ENCODE results near the gene HNRNPF.

Gene HNRNPF

DNA sequence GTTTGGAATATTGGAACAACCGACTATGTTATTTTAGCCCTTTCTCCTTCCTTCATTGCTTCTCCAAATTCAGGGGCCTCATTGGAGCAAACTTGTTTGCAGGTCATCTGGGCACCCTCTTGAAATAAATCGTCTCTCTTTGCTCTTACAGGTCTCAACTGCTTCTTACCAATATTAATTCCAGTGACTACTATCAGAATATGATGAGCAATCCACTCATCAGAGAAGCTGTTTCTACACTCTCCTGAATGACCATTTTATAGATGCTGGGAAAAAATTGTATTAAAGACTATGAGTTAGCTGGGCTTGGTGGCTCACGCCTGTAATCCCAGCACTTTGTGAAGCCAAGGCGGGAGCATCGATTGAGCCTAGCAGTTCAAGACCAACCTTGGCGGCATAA lies 12.5 kb upstream of the HNRNPF start:
- H3K4me2 ChIP-seq (ENCODE audit: low read length): peak overlapping the region; percentile 98
- H3K27ac ChIP-seq (ENCODE audit: low read depth, low read length): peak overlapping the region; percentile 79
- peaks cover 52% of the 10 kb centered on the region for H3K4me1 ChIP-seq (ENCODE audit: control insufficient read depth, low read length)

DNA sequence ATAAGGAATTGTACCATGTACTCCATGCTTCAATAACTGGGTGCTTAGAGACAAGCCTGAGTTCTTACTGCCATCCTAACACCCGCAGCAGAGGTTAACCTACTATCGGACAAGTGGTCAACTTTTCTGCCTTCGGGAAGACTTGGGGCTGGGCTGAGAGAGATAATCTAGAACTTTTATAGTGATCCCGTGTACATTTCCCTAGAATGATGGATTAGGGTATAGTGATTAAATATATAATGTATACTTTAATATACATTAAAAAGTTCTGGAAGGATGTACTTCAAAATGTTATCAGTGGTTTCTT lies 12.2 kb upstream of the HNRNPF start:
- no peaks in the 10 kb centered on the region for H4K20me1 ChIP-seq (ENCODE audit: control insufficient read depth, insufficient read depth, low read depth, low read length)
- H3K9me3 ChIP-seq (ENCODE audit: control insufficient read depth, insufficient read depth, low read length): no peaks in the 10 kb centered on the region
- no peaks in the 10 kb centered on the region for H3K9me2 ChIP-seq (replicated peaks; ENCODE audit: control insufficient read depth, low read length)
- H3K4me1 ChIP-seq (ENCODE audit: control insufficient read depth, low read length): peaks cover 51% of the 10 kb centered on the region
- peak overlapping the region; percentile 98 for H3K4me2 ChIP-seq (ENCODE audit: low read length)
- H3K79me2 ChIP-seq (ENCODE audit: control insufficient read depth, low read length): no peaks in the 10 kb centered on the region
- TF ChIP-seq CTCF (IDR thresholded peaks at IDR 0.05; ENCODE audit: low read depth, low read length, poor library complexity, severe bottlenecking) (no peak), EZH2phosphoT487 (IDR thresholded peaks at IDR 0.05; ENCODE audit: borderline replicate concordance, low read length) (no peak)
- peak overlapping the region; percentile 79 for H3K27ac ChIP-seq (ENCODE audit: low read depth, low read length)
- no peaks in the 10 kb centered on the region for H3K36me3 ChIP-seq (ENCODE audit: control insufficient read depth, low read length)
- peaks cover 30% of the 10 kb centered on the region for H3F3A ChIP-seq (ENCODE audit: control insufficient read depth, insufficient read depth)
- no peaks in the 10 kb centered on the region for H3K27me3 ChIP-seq (ENCODE audit: control insufficient read depth, low read length)
- peak overlapping the region; percentile 83 for H3K4me3 ChIP-seq (ENCODE audit: low read length)

More for the DNA sequence above, 12.5 kb upstream of the HNRNPF start:
- H3K9me3 ChIP-seq (ENCODE audit: control insufficient read depth, insufficient read depth, low read length): no peaks in the 10 kb centered on the region
- H3K79me2 ChIP-seq (ENCODE audit: control insufficient read depth, low read length): no peaks in the 10 kb centered on the region
- TF ChIP-seq EZH2phosphoT487 (IDR thresholded peaks at IDR 0.05; ENCODE audit: borderline replicate concordance, low read length) (no peak), CTCF (IDR thresholded peaks at IDR 0.05; ENCODE audit: low read depth, low read length, poor library complexity, severe bottlenecking) (no peak)
- no peaks in the 10 kb centered on the region for H3K27me3 ChIP-seq (ENCODE audit: control insufficient read depth, low read length)
- no peaks in the 10 kb centered on the region for H4K20me1 ChIP-seq (ENCODE audit: control insufficient read depth, insufficient read depth, low read depth, low read length)
- H3F3A ChIP-seq (ENCODE audit: control insufficient read depth, insufficient read depth): peaks cover 30% of the 10 kb centered on the region
- no peaks in the 10 kb centered on the region for H3K9me2 ChIP-seq (replicated peaks; ENCODE audit: control insufficient read depth, low read length)
- no peaks in the 10 kb centered on the region for H3K36me3 ChIP-seq (ENCODE audit: control insufficient read depth, low read length)
- peak overlapping the region; percentile 83 for H3K4me3 ChIP-seq (ENCODE audit: low read length)

- no peaks in the 10 kb centered on the region for H3K27me3 ChIP-seq (ENCODE audit: control insufficient read depth, low read length)
- peak overlapping the region; percentile 79 for H3K27ac ChIP-seq (ENCODE audit: low read depth, low read length)
- peaks cover 48% of the 10 kb centered on the region for H3K4me1 ChIP-seq (ENCODE audit: control insufficient read depth, low read length)
- no peak for TF ChIP-seq EZH2phosphoT487 (IDR thresholded peaks at IDR 0.05; ENCODE audit: borderline replicate concordance, low read length)
- TF ChIP-seq CTCF (IDR thresholded peaks at IDR 0.05; ENCODE audit: low read depth, low read length, poor library complexity, severe bottlenecking): peak; percentile 24
- peak overlapping the region; percentile 83 for H3K4me3 ChIP-seq (ENCODE audit: low read length)
- H4K20me1 ChIP-seq (ENCODE audit: control insufficient read depth, insufficient read depth, low read depth, low read length): no peaks in the 10 kb centered on the region
- no peaks in the 10 kb centered on the region for H3K9me3 ChIP-seq (ENCODE audit: control insufficient read depth, insufficient read depth, low read length)
- H3K36me3 ChIP-seq (ENCODE audit: control insufficient read depth, low read length): no peaks in the 10 kb centered on the region
- peaks cover 30% of the 10 kb centered on the region for H3F3A ChIP-seq (ENCODE audit: control insufficient read depth, insufficient read depth)
- peak overlapping the region; percentile 98 for H3K4me2 ChIP-seq (ENCODE audit: low read length)
- no peaks in the 10 kb centered on the region for H3K9me2 ChIP-seq (replicated peaks; ENCODE audit: control insufficient read depth, low read length)
- H3K79me2 ChIP-seq (ENCODE audit: control insufficient read depth, low read length): no peaks in the 10 kb centered on the region
Observed at GRCh38 chr10:43420369-43421200, 11.6 kb upstream of the HNRNPF start.

Measured in DOHH2 (cell line).